Measurements from ENCODE around the gene LTBP3.

LTBP3 gene

GRCh38 chr11:65579291-65579690 is 21.1 kb upstream of the LTBP3 start:
- no peak overlapping the region for H3K4me3 ChIP-seq (ENCODE audit: low read depth, low read length)
- peak; percentile 57 for DNase-seq (ENCODE audit: low read depth)
- TF ChIP-seq MAX (IDR thresholded peaks at IDR 0.05; ENCODE audit: low read depth, low read length): no peak
- TF ChIP-seq CTCF (IDR thresholded peaks at IDR 0.05; ENCODE audit: low read depth, low read length): no peak
- no peak for TF ChIP-seq MYC (IDR thresholded peaks at IDR 0.05; ENCODE audit: low read depth, low read length)
- TF ChIP-seq POLR2A (IDR thresholded peaks at IDR 0.05; ENCODE audit: extremely low read depth, insufficient read length): no peak

GRCh38 chr11:65578667-65579066 is 20.5 kb upstream of the LTBP3 start:
- no peak for DNase-seq (ENCODE audit: low read depth)
- H3K4me3 ChIP-seq (ENCODE audit: low read depth, low read length): no peak overlapping the region

GRCh38 chr11:65578134-65578533 is 20.0 kb upstream of the LTBP3 start:
- DNase-seq (ENCODE audit: low read depth): no peak
- TF ChIP-seq MAX (IDR thresholded peaks at IDR 0.05; ENCODE audit: low read depth, low read length): no peak
- TF ChIP-seq MYC (IDR thresholded peaks at IDR 0.05; ENCODE audit: low read depth, low read length): no peak
- no peak for TF ChIP-seq CTCF (IDR thresholded peaks at IDR 0.05; ENCODE audit: low read depth, low read length)
- TF ChIP-seq POLR2A (IDR thresholded peaks at IDR 0.05; ENCODE audit: extremely low read depth, insufficient read length): no peak
- no peak overlapping the region for H3K4me3 ChIP-seq (ENCODE audit: low read depth, low read length)

More at GRCh38 chr11:65578667-65579066, 20.5 kb upstream of the LTBP3 start:
- TF ChIP-seq CTCF (IDR thresholded peaks at IDR 0.05; ENCODE audit: low read depth, low read length) (no peak), MAX (IDR thresholded peaks at IDR 0.05; ENCODE audit: low read depth, low read length) (no peak), MYC (IDR thresholded peaks at IDR 0.05; ENCODE audit: low read depth, low read length) (no peak), POLR2A (IDR thresholded peaks at IDR 0.05; ENCODE audit: extremely low read depth, insufficient read length) (no peak)

- no peak overlapping the region for H3K4me3 ChIP-seq (ENCODE audit: low read depth, low read length)
- no peak for DNase-seq (ENCODE audit: low read depth)
- no peak for TF ChIP-seq MAX (IDR thresholded peaks at IDR 0.05; ENCODE audit: low read depth, low read length)
- TF ChIP-seq MYC (IDR thresholded peaks at IDR 0.05; ENCODE audit: low read depth, low read length): no peak
- no peak for TF ChIP-seq POLR2A (IDR thresholded peaks at IDR 0.05; ENCODE audit: extremely low read depth, insufficient read length)
- TF ChIP-seq CTCF (IDR thresholded peaks at IDR 0.05; ENCODE audit: low read depth, low read length): no peak
Measured at GRCh38 chr11:65577756-65578109, 19.6 kb upstream of the LTBP3 start.

- no peak for TF ChIP-seq CTCF (IDR thresholded peaks at IDR 0.05; ENCODE audit: low read depth, low read length)
- no peak for TF ChIP-seq MAX (IDR thresholded peaks at IDR 0.05; ENCODE audit: low read depth, low read length)
- no peak for TF ChIP-seq POLR2A (IDR thresholded peaks at IDR 0.05; ENCODE audit: extremely low read depth, insufficient read length)
- no peak for TF ChIP-seq MYC (IDR thresholded peaks at IDR 0.05; ENCODE audit: low read depth, low read length)
- peak; percentile 89 for DNase-seq (ENCODE audit: low read depth)
- H3K4me3 ChIP-seq (ENCODE audit: low read depth, low read length): peak overlapping the region; percentile 62
Measured at GRCh38 chr11:65576867-65577755, 19.0 kb upstream of the LTBP3 start.
